Endometrium (tissue), 2 donors: Measurements from ENCODE around the gene SYT8.
"Not testable (repeated sequence)": the region's sequence is repeated elsewhere in the genome, so short reads cannot be mapped to it uniquely, and the experiment has no call there.

Experiments used
- FAIRE-seq: peaks from 2 replicates; lab custom pipeline; 2012; peaks lifted over from hg19 to GRCh38; lab: Jason Lieb, UNC
- donor health status: control.
- donor health status: control.

Gene SYT8

DNA sequence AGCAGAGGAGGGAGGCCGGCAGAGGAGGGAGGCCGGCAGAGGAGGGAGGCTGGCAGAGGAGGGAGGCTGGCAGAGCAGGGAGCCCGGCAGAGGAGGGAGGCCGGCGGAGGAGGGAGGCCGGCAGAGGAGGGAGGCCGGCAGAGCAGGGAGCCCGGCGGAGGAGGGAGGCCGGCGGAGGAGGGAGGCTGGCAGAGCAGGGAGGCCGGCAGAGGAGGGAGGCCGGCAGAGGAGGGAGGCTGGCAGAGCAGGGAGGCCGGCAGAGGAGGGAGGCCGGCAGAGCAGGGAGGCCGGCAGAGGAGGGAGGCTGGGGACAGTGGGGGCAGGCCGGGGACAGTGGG lies 39.0 kb downstream of the SYT8 start:
- not testable (repeated sequence) for FAIRE-seq

DNA sequence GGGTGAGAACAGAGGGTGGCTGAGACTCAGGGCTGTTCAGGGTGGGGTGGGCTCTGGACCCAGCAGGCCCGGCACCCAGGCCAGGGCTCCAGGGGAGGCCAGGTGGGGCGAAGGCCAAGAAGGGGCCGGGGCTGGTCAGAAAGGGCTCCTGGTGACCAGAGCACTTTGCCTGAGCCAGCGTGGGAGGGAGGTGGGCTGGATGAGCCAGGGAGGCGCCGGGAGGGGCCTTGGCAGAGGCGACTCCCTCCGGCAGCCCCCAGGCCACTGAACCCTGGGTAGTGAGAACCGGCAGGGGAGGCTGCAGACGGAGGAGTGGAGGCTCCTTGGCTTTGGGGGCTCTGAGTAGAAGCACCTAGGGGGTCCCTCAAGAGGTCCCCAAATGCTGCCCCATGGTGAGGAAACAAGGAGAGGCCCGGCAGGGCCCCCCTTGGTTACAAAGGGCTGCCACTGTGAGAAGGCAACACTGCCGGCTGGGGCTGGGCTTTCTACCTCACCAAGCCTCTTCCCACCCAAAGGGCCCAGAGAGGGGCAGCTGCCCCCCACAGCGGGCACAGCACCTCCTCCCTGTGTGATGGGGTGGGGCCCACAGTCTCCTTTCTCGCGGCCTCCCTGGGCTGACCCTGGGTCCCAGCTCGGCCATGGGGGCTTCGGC lies 39.8 kb downstream of the SYT8 start:
- not testable (repeated sequence) for FAIRE-seq

DNA sequence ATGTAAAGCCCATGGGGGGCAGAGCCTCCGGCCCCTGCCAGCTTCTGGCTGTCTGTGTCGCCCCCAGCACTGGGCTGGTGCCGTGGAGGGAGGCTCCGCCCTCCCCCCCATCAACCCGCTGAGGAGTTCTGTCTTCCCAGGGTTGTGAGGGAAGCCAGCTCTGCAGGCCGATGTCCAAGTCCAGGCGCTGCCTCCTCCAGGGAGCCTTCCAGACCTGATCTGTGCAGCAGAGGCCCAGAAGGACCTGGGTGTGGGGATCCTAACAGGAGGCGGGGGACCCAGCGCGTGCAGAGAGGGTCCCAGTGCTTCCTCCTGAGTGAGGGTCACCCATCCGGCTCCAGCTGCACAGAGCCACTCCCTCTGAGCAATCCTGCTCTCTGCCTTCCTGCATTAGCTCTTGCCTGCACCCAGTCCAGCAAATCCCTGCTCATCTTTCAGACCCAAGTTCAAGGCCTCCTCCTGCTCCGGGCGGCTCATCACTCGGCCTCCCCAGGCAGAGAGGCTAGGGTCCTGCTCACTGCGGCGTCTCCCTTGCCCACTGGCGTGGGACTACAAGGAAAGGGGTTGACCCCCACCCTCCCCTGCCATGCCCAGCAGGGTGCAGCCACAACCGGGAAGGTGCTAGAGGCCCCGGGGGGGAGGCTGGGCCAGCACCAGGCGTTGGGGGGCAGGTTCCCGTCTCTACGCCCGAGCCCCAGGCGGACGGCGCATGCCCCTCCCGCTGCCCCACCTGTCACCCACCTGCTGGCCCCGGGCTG lies 40.5 kb downstream of the SYT8 start:
- no peak for FAIRE-seq

DNA sequence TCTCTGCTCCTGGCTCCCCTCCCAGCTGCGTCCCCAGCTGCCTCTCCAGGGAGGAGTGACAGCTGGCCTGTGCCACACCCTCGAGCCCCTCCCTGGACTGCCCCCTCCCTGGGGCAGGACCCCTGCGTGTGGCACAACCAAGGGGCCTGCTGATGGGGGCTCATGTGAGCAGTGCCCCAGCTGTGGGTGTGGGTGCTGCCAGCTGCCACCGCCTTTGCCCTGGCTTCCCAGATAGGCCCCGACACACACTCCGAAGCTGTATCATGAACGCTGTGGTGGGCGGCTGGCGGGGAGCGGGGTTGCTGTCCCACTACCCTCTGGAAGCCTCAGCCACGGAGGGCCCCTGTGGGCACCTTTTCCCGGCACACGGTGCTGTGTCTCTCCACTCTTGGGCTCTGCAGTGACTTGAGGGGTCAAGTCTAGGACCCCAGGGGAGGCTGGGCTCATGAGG lies 41.1 kb downstream of the SYT8 start:
- FAIRE-seq: not testable (repeated sequence)

DNA sequence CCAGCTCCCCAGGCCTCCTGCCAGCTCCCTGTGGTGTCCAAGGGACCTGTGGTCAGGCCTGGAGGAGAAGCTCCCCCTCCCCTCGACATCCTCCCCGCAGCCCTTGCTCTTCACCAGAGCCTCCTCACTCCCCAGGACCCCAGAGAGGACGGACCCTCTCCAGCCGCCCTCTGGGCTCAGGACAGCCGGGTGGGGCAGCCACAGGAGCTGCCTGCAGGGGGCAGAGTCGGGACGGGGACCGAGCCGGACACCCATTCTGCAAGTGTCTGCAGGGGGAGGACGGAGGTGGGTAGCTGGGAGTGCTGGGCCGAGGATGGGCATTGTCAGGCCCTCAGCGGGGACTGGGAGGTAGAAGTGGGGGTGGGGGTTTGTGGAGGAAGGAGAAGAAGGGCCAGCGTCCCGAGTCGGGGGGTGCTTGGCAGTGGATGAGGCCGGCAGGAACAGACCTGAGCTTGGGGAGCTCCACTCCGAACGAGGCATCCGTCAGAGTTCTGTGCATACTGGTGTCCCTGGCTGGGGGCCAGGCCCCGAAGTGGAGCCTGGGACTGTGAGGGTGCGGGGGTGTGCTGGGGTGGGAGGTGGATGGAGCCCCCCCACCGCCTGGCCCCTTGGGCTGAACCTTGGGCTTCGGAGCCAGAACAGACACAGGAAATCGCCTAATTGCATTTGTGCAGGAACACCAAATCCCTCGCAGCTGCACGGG lies 41.7 kb downstream of the SYT8 start:
- no peak for FAIRE-seq

DNA sequence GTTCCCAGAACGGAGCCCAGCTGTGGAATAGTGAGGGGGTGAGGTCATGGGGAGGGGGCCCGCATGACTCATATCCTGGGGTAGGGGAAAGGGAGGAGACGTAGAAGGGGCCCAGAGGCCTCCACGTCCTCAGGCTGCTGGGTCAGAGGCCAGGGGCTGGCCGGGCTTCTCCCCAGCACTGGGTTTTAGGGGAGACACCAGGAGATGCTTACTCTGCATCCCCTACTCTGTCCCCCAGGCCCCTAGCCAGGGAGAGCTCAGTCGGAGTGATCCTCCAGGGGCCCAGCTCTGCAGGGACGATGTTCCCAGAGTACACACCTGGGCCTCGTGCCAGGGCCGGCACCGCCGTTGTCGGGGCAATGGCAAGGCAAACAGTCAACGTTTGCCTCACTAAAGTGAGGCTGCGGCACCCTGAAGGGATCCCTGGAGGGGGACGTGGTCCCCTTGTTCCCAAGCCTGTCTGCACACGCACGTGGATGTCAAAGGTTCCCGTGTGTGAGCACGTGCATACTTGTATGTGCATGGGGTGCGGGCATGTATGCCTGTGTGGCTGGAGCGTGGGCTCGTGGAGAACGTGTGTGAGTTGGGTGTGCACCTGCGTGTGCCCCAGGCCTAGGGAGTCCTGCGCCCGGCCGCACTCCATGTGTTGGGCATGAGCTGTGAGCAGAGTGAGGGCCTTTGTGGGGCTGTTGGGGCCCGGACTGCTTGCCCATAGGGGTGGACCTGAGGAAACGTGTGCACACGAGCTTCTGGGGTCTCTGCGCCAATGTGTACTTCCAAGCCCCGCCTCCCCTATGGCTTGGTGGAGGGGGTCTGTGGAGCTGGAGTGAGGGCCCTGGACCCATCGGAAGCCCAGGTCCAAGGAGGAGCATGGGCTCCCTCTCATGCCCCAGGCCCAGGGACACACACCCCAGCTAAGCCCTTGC lies 42.7 kb downstream of the SYT8 start:
- no peak for FAIRE-seq

DNA sequence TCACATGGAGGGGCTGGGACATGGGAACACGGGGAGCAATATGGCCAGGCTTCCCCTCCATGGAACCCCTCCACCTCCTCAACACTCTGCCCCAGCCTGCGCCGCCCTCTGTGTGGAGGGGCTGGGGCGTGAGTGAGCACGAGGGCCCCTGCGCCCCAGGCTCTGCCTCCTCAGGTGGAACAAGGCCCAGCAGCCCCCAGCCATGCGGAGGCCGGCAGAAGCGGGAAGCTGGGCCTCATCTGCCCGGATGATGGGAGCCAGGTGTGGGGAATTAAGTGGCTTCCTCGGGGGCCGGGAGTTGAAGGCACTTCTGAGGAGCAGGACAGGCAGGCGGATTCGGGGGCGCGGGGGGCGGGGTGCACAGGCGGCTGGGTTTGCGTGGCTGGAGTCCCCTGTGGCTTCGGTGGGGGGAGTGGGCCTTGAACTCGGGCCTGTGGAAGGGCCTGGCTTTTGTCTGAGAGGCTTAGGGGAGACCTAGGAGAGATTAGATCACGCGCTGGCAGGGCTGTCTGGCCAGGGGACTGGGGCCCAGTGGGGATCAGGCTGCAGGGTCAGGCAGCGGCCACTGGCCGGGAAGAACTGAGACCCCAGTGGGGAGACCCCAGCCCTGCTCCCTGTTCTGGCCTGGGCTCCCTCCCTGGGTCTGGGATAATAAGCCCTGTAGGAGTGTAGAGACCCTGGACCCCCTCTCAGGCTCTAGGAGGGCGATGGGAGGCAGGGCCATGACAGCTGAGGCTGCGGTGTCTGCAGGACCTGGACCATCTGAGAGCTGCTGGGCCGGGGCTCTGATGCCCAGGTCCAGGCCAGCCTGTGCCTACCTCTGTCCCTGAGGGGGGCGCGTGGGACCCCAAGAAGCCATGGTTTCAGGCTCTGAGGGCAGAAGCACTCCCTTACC lies 43.6 kb downstream of the SYT8 start:
- no peak for FAIRE-seq

DNA sequence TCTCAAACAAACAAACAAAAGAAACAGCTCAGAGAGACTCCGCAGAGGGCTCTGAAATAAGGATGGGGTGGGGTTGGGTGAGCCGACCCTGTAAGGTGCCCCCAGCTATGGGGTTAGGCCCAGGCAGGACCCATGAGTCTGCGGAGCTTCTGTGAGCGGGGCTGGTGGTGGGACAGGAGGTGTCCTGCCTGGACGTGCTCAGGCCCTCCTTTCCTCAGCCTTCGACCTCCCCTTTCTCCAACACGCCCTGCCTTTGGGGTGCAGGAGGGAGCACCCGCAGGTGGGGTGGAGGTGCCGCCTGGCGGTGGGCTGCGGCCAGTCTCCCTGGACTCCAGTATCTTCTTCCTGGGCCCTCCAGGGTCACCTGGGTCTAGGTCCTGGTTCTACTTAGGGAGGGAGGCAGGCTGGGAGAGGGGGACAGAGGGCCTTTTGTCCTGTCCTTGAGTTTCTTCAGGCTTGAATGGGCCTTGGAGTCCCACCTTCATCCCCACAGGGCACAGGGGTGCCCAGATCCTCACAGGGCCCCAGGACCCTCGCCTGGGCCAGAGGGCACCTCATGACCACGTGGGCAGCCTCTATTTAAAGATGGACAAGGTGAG lies 44.7 kb downstream of the SYT8 start:
- FAIRE-seq: no peak

DNA sequence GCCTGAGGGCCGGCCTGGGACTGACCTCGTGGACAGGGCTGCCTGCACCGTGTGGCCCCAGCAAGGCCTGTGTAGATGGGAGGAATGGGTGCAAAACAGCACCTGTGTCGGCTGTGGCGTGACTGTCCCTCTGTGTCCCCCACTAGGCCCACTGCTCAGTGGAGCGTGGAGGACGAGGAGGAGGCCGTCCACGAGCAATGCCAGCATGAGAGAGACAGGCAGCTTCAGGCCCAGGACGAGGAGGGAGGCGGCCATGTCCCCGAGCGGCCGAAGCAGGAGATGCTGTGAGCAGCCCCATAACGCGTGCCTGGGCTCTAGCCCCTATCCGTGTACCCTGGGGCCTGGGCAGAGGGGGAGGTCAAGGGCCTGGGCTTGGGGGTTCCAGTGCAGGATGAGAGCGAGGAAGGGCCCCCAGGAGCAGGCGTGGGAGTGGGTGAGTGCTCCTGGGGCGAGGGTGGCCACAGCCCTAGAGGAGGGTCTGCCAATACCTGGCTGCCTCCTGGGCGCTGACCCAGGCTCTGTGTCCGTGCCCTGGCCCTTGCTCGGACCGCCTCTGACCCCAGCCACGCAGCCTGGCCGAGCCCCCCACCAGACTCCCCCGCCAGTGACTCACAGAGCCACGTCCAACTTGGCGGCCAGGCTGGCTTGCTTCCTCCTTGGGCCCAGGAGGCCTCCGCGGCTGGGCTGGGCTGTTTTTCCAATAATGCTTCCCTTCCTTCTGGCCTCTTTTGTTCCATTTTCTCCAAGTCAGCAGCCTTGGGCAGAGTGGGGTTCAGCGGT lies 45.3 kb downstream of the SYT8 start:
- FAIRE-seq: no peak

DNA sequence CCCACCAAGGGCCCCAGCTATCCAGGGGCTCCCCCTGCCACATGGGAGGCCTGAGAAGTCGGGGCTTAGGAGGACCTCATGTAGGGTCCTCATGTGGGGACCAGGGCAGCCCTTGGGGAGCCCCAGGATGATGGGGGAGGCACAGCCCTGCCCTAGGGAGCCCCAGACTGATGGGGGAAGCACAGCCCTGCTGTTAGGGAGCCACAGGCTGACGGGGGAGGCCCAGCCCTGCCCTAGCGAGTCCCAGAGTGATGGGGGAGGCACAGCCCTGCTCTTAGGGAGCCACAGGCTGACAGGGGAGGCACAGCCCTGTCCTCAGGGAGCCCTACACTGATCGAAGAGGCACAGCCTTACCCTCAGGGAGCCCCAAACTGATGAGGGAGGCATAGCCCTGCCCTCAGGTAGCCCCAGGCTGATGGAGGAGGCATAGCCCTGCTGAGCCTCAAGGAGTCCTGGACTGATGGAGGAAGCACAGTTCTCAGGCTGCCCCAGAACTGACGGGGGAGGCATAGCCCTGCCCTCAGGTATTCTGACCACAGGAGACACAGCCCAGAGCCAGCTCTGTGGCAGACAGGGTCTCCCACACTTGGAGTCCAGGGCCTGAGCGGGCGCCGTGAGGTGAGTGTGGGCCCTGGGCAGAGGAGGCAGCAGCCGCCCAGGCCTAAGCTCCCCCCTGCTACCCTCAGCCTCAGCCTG lies 46.1 kb downstream of the SYT8 start:
- FAIRE-seq: no peak

DNA sequence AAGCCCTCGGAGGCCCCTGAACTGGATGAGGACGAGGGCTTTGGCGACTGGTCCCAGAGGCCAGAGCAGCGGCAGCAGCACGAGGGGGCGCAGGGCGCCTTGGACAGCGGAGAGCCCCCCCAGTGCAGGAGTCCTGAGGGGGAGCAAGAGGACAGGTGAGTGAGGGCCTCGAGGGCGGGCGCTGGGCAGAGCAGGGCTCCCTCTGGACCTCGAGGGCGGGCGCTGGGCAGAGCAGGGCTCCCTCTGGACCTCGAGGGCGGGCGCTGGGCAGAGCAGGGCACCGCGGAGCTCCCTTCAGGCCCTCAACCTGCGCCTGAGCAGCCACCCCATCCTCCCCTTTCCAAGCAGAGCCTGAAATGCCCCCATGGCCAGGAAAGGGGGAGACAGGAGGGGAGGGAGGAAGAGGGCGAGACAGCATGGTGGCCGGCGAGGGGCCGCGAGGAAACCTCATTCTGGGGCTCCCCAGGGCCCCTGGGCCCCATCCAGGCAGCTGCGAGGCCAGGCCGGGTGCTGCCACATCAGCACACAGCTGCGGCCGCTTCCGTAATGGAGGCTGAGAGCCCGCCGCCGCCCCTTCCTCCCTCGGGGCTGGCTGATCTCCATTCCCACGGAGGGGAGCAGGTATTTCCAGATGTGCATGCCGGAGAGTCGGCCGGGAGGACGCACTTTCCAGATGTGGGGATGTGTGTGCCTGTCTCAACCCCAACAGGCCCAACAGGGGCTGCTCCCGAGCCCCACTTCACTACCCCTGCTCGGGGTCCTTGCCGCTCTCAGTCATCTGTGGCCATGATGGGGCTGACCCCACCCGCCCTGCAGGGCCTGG lies 46.9 kb downstream of the SYT8 start:
- no peak for FAIRE-seq

DNA sequence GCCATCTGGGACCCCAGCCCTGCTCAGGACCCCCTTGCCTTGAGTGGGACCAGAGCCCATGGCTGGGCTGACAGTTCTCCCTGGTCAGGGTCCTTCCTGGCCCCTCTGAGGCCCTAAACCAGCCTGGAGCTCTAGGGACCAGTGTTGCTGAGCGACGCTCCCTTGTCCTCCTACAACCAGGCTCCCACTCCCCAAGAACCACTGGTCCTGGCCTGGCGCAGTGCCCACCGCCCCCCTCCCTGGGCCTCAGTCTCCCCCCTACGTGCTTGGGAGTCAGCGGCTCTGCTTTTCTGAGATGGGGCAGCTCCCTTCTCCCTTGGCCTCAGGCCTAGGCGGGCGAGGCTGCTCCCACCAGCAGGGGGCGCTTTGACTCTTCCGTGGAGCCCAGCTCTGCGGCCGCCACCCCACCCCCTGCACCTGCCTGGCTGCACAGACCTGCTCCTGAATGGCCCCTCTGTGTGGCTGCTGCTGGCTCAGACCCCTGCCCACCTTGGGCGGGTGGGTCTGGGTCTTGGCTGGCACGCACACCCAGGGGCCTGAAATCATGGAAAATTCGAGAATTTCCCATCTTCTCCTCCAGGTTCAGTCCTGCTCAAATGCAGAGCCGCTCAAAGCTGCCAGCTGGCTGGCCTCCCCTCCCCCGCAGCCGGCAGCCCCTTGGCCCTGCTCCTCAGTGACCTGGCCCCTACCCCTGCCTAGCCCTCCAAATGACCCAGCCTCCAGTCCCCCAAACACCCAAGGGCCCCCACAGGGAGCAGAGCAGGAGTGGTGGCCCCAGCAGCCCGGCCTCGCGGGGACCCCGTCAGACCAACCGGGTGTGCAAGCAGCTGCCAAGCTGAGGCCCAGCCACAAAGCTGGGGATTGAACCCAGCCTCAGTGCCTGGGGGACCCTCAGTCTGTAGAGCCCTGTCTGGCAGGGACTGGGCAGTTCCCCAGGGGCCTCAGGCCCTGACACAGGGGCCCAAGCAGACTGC lies 47.8 kb downstream of the SYT8 start:
- FAIRE-seq: no peak

DNA sequence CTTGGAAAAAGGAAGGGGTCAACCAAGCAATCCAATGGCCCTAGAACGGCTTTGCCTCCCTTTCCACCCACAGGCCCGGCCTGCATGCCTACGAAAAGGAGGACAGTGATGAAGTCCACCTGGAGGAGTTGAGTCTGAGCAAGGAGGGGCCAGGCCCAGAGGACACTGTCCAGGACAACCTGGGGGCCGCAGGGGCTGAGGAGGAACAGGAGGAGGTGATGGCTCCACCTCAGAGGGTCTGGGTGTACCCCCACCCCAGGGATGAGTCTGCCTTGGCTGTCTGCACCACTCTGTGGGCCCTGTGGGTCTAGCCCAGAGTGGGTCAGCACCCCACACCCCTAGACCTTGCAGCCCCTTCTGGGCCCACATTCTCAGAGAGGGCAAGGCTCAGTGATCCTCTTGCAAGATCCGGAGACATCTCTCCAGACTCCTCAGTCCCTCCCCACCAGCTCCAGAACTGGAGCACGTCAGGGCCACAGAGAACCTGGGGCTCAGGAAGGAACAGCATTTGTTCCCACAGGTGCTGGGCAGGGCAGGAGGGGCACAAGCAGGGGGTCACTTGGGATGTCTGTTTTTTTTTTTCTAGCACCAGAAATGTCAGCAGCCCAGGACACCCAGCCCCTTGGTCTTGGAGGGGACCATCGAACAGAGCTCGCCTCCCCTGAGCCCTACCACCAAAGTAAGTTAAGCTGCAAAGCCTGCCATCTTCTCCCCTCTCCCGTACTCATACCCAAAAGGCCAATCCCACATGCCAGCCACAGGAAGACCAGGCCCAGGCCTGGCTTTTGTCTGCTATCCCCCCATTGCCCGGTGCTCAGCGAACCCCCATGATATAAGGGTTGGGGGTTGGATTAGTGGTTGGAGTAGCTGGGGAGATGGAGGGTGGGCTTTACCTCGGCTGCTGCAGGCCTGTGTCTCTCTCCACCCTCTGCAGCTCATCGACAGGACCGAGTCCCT lies 48.8 kb downstream of the SYT8 start:
- FAIRE-seq: no peak

DNA sequence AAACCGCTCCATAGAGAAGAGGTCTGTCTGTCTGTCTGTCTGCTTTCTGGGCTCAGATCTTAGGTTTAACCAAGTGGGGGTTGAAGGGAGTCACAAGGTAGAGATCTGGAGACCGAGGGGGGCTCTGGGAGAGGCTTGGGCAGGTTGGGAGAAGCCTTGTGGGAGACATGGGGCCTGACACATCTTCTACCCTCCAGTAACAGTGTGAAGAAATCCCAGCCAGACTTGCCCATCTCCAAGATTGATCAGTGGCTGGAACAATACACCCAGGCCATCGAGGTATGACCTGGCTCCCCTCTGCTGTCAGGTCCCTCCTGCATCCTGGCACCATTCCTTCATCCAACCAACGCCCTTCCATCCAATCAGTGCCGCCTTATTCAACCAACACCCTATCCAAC lies 49.5 kb downstream of the SYT8 start:
- FAIRE-seq: no peak

DNA sequence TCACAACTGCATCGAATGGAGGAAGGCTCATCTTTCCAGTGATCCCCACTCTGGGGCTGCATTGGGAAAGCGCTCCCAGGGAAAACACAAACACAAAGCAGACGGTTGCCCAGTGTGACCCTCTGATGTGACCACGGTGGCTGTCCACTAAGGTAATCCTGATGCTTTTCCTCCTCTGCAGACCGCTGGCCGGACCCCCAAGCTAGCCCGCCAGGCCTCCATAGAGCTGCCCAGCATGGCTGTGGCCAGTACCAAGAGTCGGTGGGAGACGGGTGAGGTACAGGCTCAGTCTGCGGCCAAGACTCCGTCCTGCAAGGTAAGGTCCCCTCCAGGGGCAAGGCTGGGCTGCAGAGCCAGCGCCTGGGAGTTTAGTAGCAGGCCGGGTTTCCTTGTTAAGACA lies 51.8 kb downstream of the SYT8 start:
- not testable (repeated sequence) for FAIRE-seq
